Right cardiac atrium (tissue), 5 donors: ENCODE results near the gene DCAF16. TPM values are rescaled to one million over a fixed set of nuclear protein-coding genes. Genes with fewer than 3 reads are reported as not detected.

ENCODE experiments used
- ATAC-seq, 2 donors: fragments of 200-7000 bp; cut with Tn5 transposase; one replicate each; pipeline versions ENCODE4 v1.8.0 to v1.9.1; 2020; ENCODE audit warnings: moderate library complexity in 2 of 2, mild to moderate bottlenecking in 1 of 2
- DNase-seq, 3 donors: peaks; one replicate each; pipeline ENCODE4 v3.0.0-alpha.2; 2020
- H3K27ac ChIP-seq: one replicate; pipeline ENCODE4 v1.5.1; 2013; ENCODE audit warnings: mild to moderate bottlenecking, low read length, control low read depth, moderate library complexity
- H3K27me3 ChIP-seq: one replicate; pipeline ENCODE4 v1.6.1; 2013; ENCODE audit not compliant: control insufficient read depth, insufficient read depth
- H3K4me1 ChIP-seq: one replicate; pipeline ENCODE4 v1.6.1; 2013; ENCODE audit warnings: low read length; ENCODE audit not compliant: control insufficient read depth, insufficient read depth
- H3K4me3 ChIP-seq: one replicate; pipeline ENCODE4 v1.5.1; 2013; ENCODE audit warnings: low read length, control low read depth
- H3K9me3 ChIP-seq: one replicate; pipeline ENCODE4 v1.6.1; 2013; ENCODE audit warnings: low read length; ENCODE audit not compliant: control insufficient read depth
- WGBS: extraction: QIAGEN DNeasy Blood & Tissue Kit; methylation state at CpG from one replicate; pipeline ENCODE4 v1.1.7; 2013; 5-methylcytosine and 5-hydroxymethylcytosine counted together
- intact Hi-C, 4 donors: fragments of 100-400 bp; cut with DNase I; formaldehyde crosslinking; loops; one replicate each; pipeline versions ENCODE4 v1.11.0 to v1.14.0; 2022 to 2023
- polyA plus RNA-seq: library from polyadenylated mRNA; stranded (reverse); fragments of 200-250 nt; gene quantifications from one replicate; pipeline ENCODE4 v1.2.3, GENCODE V29; 2013
- total RNA-seq, 4 donors: library from RNA; stranded (reverse); fragmentation: NEBNext Ultra II Directional; extraction: Animal tissue kit (Norgen Biotek cat#: 25700); gene quantifications; one replicate each; pipeline ENCODE4 v1.2.1, GENCODE V29; 2021
- donor health status: healthy with polysubstance abuse.
- donor health status: DM: no; HTN: yes; CAD: no.
- donor health status: DM: no; HTN: no; CAD: no.
- donor health status: DM: no; HTN: yes; CAD: no; lungs with severe emphysema.
- donor health status: DM: yes; HTN: yes; CAD: no.

Gene DCAF16
- total and polyA plus RNA-seq, 5 donors: 9.2 to 21.7 (median 17.1) TPM

- H3K9me3 ChIP-seq: no peaks in the 10 kb centered on the region
- ATAC-seq (no peak), DNase-seq (no peak)
- WGBS: 71% methylated on average over 5 of the region's 5 CpGs
- H3K27me3 ChIP-seq: no peaks in the 10 kb centered on the region
- intact Hi-C loops: no loop called here
- H3K4me1 ChIP-seq: peaks cover 6% of the 10 kb centered on the region
- no peak overlapping the region for H3K27ac ChIP-seq
- no peak overlapping the region for H3K4me3 ChIP-seq
Observed at GRCh38 chr4:17785858-17786257, 24.7 kb downstream of the DCAF16 start.

DNA sequence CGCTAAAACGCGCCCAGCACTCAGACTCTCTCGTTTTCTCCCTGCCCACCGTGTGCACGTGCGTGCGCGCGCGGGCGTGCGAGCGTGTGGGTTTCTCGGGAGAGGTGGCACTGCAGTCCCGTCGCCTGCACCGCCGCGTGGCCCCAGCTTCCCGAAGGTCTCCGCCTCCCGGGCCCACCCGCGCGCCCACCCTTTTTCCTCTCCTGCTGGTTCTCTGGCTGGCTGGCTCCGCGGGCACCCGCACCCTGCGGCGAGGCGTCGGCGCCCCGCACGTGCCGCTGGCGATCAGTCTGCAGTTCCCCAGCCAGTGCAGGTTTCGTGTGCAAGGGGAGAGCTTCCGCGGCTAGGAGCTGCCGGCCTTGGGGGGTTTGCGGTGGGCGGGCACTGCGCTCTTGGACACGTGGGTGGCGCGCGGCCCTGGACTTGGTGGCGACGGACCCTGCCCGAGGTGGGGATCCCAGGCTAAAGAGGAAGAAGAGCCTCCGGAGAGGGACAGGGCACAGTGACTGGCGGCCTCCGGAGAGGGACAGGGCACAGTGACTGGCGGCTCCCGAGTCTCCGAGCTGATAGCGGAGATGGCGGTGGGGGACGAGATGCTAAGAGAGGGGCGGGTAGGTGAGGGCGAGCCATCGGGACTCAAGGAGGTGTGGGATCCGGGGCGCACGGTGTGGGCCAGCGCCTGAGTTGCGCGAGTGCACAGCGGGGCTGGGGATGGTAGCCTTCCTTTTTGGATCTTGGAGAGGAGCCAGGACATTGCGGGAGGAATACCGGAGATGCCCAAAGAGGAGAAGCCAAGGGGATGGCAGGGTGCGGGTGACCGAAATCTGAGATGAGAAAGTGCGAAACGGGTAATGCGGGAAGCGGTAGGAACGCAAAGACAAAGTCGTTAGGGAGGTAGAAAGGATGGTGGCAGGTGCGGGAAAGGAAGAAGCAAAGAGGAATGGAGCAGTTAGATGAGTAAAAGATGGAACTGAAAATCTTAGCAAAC lies 29.0 kb downstream of the DCAF16 start, which contains the start of gene FAM184B:
Gene FAM184B (minus strand): TSS at position 322 of the 988 bp plus-strand sequence. CDS start 322 bp downstream, outside the sequence.
- H3K9me3 ChIP-seq: no peaks in the 10 kb centered on the region
- ATAC-seq: peak; percentile 34 to 43
- H3K4me3 ChIP-seq: peak within 1 kb of the TSS; percentile 46
- DNase-seq: peak in 1 of 3 donors; percentile 36
- WGBS: 2% methylated on average over 82 of the region's 82 CpGs
- no peak within 1 kb of the TSS for H3K27ac ChIP-seq
- peaks cover 8% of the 10 kb centered on the region for H3K4me1 ChIP-seq
- peaks cover 2% of the 10 kb centered on the region for H3K27me3 ChIP-seq
- intact Hi-C loops: no loop called here

DNA sequence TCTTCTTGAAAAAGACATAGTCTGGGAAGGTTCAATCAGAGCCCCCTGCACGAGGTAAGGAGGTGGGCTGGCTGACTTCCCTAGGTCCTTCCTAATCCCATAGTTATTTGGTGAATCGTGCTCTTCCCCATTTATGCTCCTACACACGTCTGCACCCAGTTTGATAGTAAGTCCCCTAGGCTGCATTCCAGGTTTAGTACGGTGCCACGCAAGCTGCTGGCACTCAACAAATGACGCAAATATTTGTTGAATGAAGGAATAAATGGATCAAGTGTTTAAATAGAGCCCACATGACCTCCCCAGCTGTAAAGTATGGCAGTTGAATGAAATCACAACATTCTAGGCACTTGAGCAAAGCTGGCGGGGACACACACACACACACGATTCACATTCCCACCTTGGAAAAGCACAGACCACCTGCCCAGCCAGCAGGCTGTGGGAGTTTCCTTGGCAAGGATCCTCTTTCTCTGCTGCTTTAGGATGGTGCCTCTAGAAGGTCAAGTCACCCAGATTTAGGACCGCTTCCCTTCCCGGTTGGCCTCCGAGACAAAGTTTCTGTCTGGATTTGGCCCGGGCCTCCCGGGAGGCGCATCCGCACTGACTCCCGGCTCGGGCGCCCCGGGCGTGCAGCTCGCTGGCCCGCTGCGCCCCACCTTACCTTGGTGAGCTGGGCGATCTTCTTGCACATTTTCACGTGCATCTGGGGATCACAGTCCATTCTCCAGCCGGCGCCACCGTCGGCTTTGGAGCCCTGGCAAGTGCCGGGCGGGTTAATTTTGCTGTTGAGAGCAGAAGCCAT lies 29.9 kb downstream of the DCAF16 start:
- Histone ChIP-seq H3K4me3 (peak overlapping the region; percentile 46), H3K4me1 (peaks cover 8% of the 10 kb centered on the region), H3K9me3 (no peaks in the 10 kb centered on the region), H3K27me3 (peaks cover 2% of the 10 kb centered on the region), H3K27ac (no peak overlapping the region)
- ATAC-seq: peak; percentile 31 to 40
- WGBS: 8% methylated on average over 31 of the region's 31 CpGs
- intact Hi-C loops: no loop called here
- DNase-seq: no peak

GRCh38 chr4:17778431-17778830 lies 32.1 kb downstream of the DCAF16 start:
- 97% methylated on average over 3 of the region's 3 CpGs for WGBS
- Histone ChIP-seq H3K4me3 (no peak overlapping the region), H3K27ac (no peak overlapping the region), H3K9me3 (no peaks in the 10 kb centered on the region), H3K4me1 (peaks cover 8% of the 10 kb centered on the region), H3K27me3 (peaks cover 2% of the 10 kb centered on the region)
- no peak for DNase-seq
- no peak for ATAC-seq
- intact Hi-C loops: no loop called here

DNA sequence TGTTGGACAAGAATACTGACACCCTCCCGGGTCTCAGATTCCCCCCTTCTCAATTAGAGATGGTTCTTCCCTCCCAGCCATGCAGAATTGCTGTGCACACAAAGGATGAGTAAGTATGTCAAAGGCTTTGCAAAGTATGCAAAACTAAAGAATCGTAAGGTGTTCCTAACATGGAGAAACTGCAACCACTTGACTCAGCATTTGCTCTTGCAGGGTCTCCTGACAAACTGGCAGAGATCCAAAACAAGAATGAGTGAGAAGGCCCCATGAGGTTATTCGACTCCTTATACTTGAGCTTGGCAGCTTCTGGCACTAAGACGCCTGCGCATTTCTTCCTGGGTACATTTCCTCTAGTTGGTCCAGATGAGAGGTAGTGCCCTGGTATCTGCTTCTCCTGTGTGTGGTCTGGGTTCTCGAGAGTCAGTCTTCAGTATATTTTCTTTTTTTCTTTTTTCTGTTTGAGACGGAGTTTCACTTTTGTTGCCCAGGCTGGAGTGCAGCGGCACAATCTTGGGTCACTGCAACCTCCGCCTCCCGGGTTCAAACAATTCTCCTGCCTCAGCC lies 37.3 kb downstream of the DCAF16 start:
- H3K4me3 ChIP-seq: no peak overlapping the region
- H3K27ac ChIP-seq: no peak overlapping the region
- no peaks in the 10 kb centered on the region for H3K9me3 ChIP-seq
- no peaks in the 10 kb centered on the region for H3K27me3 ChIP-seq
- WGBS: 83% methylated on average over 10 of the region's 10 CpGs
- no peak for ATAC-seq
- no peaks in the 10 kb centered on the region for H3K4me1 ChIP-seq
- no peak for DNase-seq
- intact Hi-C loops: no loop called here

DNA sequence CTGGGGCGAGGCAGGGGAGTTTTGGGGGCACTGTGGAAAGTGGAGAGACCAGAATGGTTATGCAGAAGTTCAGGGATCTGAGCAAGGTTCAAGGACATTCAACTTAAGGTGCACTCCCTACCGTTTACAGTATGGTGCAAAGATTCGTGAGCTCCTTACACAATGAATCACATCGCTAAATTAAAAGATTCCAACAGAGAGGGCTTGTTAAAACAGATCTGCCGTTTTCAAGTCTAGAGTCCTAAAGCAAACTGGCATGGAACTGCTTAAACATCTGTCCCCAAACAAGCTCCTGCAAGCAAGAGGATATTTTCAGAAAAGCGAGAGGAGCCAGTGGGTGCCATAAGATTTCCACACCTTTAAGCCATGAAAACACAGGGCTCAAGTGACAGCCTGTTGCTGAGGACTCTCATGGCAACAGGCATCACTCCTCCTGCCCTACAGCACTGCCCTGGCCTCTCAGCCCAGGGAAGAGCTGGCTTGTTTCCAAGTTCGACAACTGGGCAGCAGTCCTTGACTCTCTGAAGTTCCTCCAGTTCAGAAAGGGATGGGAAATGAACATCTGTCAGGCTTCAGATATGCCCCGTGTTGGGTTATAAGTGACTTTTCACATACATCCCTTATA lies 39.2 kb downstream of the DCAF16 start:
- 62% methylated on average over 8 of the region's 8 CpGs for WGBS
- ATAC-seq: no peak
- H3K4me1 ChIP-seq: no peaks in the 10 kb centered on the region
- intact Hi-C loops: no loop called here
- no peaks in the 10 kb centered on the region for H3K9me3 ChIP-seq
- no peak overlapping the region for H3K4me3 ChIP-seq
- DNase-seq: no peak
- H3K27me3 ChIP-seq: no peaks in the 10 kb centered on the region
- no peak overlapping the region for H3K27ac ChIP-seq

DNA sequence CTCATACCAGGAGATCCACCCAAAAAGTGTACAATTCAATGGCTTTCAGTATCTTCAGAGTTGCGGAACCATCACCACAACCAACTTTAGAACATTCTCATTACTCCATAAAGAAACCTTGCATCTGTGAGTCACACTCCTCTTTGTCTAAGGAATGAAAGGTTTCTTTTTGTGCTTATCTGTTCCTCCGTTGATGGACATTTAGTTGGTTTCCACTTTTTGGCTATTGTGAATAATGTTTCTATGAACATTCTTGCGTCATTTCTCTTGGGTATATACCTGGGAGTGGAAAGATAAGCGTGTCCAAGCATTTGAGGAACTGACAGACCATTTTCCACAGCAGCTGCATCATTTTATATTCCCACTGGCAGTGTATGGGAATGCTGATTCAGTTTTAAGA lies 39.7 kb downstream of the DCAF16 start:
- H3K9me3 ChIP-seq: no peaks in the 10 kb centered on the region
- no peaks in the 10 kb centered on the region for H3K4me1 ChIP-seq
- no peak overlapping the region for H3K27ac ChIP-seq
- intact Hi-C loops: no loop called here
- no peak for ATAC-seq
- no peaks in the 10 kb centered on the region for H3K27me3 ChIP-seq
- no peak overlapping the region for H3K4me3 ChIP-seq
- no peak for DNase-seq
- 63% methylated on average over 4 of the region's 4 CpGs for WGBS

DNA sequence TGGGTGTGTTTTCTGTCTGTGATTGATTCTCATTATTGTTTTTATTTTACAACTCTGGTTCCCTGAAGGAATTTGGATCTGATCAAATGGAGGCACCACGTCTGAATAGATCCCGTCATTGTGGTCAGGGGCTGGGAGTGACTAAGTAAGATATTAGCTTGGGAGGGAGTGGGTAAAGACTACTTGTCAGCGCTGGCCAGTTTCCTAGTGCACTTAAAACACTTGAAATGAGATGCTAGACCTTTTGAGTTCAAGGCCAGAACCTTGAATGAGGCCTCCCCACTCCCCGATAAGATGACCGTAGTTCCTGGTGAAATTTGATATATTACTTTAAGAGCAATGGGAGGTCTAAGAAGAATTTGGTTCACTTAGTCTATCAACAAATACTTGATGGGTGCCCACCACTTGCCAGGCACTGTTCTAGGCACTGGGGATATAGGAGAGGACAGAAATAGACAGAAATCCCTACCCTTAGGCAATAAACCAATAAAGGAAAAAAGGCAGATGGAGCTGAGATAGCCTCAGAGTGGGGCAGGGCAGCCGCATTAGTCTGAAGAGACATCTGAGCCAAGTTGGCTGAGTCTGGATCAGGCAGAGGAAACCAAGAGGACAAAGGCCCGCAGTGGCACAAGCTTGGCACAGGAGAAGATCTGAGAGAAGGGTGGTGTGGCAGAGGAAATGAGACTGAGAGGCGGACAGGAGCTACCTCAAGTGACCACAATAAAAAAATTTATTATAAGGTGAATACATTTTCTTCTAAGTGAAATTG lies 41.0 kb downstream of the DCAF16 start:
- Histone ChIP-seq H3K27ac (no peak overlapping the region), H3K4me1 (no peaks in the 10 kb centered on the region), H3K4me3 (no peak overlapping the region), H3K27me3 (no peaks in the 10 kb centered on the region), H3K9me3 (no peaks in the 10 kb centered on the region)
- 56% methylated on average over 8 of the region's 8 CpGs for WGBS
- no peak for ATAC-seq
- intact Hi-C loops: no loop called here
- no peak for DNase-seq

GRCh38 chr4:17766826-17767458 lies 43.6 kb downstream of the DCAF16 start:
- no peaks in the 10 kb centered on the region for H3K4me1 ChIP-seq
- intact Hi-C loops: no loop called here
- DNase-seq (peak in 1 of 3 donors; percentile 50), ATAC-seq (no peak)
- WGBS: 94% methylated on average over 33 of the region's 33 CpGs
- H3K9me3 ChIP-seq: no peaks in the 10 kb centered on the region
- no peak overlapping the region for H3K27ac ChIP-seq
- H3K27me3 ChIP-seq: no peaks in the 10 kb centered on the region
- no peak overlapping the region for H3K4me3 ChIP-seq
